HEK293T (cell line): Measurements from ENCODE around the gene HSD11B1L.

ENCODE experiments used
- ARNT ChIP-seq: fragments of 450-650 bp; IDR thresholded peaks from 2 replicates; pipeline ENCODE4 v1.6.1; 2017; ENCODE audit warnings: mild to moderate bottlenecking
- BHLHE40 ChIP-seq: fragments of 450-650 bp; IDR thresholded peaks from 2 replicates; pipeline ENCODE4 v1.6.1; 2016; ENCODE audit warnings: mild to moderate bottlenecking, moderate library complexity, borderline replicate concordance
- FOXA1 ChIP-seq: fragments of 450-650 bp; IDR thresholded peaks from 2 replicates; pipeline ENCODE4 v1.6.1; 2016; ENCODE audit warnings: mild to moderate bottlenecking
- FOXM1 ChIP-seq: fragments of 450-650 bp; IDR thresholded peaks from 2 replicates; pipeline ENCODE4 v1.6.1; 2017; ENCODE audit warnings: mild to moderate bottlenecking, borderline replicate concordance
- HDGF ChIP-seq: fragments of 450-650 bp; IDR thresholded peaks from 2 replicates; pipeline ENCODE4 v1.6.1; 2017; ENCODE audit warnings: antibody characterized with exemption, borderline replicate concordance
- L3MBTL2 ChIP-seq: fragments of 450-650 bp; conservative IDR thresholded peaks from 2 replicates; pipeline ENCODE4 v1.6.1; 2016; ENCODE audit warnings: mild to moderate bottlenecking
- LEF1 ChIP-seq: fragments of 450-650 bp; IDR thresholded peaks from 2 replicates; pipeline ENCODE4 v1.6.1; 2017; ENCODE audit warnings: mild to moderate bottlenecking, borderline replicate concordance
- NFRKB ChIP-seq: fragments of 450-650 bp; IDR thresholded peaks from 2 replicates; pipeline ENCODE4 v1.6.1; 2016; ENCODE audit warnings: mild to moderate bottlenecking, moderate library complexity
- PKNOX1 ChIP-seq: fragments of 450-650 bp; IDR thresholded peaks from 2 replicates; pipeline ENCODE4 v1.6.1; 2016
- SP1 ChIP-seq: fragments of 450-650 bp; IDR thresholded peaks from 2 replicates; pipeline ENCODE4 v1.6.1; 2017
- ZNF384 ChIP-seq: fragments of 450-650 bp; IDR thresholded peaks from 2 replicates; pipeline ENCODE4 v1.6.1; 2016

DNA sequence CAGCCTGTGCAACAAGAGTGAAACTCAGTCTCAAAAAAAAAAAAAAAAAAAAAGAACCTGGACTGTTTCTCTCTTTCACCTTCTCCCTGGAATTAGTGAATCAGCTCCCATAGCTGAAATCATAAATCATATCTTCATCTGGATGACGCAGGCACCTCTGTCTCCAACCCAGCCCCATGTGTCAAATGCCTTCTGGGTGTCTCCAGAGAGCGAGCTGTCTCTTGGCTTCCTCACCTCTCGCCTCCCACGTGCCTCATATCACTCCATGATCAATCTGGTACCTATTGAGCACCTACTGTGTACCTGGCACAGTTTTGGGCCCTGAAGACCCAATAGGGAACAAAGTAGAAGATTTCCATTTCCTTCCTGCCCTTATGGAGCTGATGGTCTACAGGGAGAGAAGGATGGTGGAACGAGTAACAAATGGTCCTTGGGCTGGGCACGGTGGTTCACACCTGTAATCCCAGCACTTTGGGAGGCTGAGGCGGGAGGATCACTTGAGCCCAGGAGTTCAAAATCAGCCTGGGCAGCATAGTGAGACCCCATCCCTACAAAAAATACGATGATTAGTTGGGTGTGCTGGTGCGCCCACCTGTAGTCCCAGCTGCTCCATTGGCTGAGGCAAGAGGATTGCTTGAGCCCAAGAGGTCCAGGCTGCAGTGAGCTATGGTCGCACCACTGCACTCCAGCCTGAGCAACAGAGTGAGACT is 2.5 kb downstream of the HSD11B1L start:
- TF ChIP-seq L3MBTL2 (no peak), PKNOX1 (0 out of 2 replicates have a peak, but pooled peaks have one; percentile 13), LEF1 (no peak), FOXA1 (no peak), ARNT (no peak), SP1 (no peak), FOXM1 (no peak), NFRKB (no peak), HDGF (no peak), ZNF384 (no peak), BHLHE40 (no peak)
